GM12873 (cell line): ENCODE results near the gene ZNF664.

Experiments
- TF ChIP-seq, protein P1 (sequence below): IDR thresholded peaks from 2 replicates; pipeline ENCODE4 v1.5.1; 2012; ENCODE audit warnings: low read depth, mild to moderate bottlenecking, moderate library complexity, low read length, control low read depth; ENCODE audit not compliant: insufficient read depth; ENCODE audit errors: missing control alignments

Gene ZNF664

DNA sequence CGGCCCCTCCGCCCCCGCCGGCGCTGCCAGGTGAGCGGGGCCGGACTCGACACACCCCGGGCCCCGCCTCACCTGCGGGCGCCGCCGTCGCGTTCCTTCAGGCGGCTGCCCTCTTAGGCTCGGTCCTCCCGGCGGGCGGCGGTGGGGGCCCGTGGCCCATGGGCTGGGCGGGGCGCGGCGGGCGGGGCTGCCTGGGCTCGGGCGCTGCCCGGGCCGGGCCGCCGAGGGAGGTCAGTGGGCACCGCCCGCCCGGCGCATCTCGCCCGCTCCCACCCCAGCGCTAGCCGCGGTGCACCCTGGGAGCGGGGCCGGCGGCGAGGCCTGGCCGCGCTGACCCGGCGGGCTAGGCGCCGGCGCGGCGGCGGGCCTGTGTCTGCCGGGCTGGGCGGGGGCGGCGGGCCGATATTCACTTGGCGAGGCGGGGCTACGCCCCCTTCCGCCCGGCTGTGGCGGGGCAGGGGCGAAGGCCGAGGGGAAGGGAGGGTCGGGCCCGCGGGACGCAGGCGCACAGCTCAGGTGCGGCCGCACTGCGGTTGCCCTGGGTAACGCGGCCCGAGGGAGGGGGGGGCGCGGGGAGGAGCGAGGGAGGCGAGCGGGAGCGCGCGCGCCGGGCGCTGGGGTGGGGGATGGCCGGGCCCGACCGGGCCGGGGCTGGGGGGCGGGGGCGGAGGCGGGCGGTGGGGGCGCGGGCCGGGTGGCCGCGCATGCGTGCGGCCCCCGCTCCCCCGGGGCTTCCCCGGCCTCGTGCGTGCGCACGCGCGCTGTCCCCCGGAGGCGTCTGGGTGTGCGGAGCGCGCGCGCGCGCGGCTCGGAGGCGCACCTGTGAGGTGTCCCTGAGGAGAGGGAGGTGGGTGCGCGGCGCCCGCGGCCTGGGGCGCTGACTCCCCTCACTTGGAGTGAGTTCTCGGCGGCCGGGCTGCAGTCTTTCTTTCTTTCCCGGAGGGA lies at the start of gene ZNF664, which contains the start of gene CCDC92:
TSS of gene ZNF664 (plus strand) at position 759 of the 945 bp plus-strand sequence. CDS start 38,930 bp downstream, outside the sequence.
TSS of gene CCDC92 (minus strand) at position 375 of the 945 bp plus-strand sequence. CDS start 28,526 bp downstream, outside the sequence.
- TF ChIP-seq, protein P1, sequence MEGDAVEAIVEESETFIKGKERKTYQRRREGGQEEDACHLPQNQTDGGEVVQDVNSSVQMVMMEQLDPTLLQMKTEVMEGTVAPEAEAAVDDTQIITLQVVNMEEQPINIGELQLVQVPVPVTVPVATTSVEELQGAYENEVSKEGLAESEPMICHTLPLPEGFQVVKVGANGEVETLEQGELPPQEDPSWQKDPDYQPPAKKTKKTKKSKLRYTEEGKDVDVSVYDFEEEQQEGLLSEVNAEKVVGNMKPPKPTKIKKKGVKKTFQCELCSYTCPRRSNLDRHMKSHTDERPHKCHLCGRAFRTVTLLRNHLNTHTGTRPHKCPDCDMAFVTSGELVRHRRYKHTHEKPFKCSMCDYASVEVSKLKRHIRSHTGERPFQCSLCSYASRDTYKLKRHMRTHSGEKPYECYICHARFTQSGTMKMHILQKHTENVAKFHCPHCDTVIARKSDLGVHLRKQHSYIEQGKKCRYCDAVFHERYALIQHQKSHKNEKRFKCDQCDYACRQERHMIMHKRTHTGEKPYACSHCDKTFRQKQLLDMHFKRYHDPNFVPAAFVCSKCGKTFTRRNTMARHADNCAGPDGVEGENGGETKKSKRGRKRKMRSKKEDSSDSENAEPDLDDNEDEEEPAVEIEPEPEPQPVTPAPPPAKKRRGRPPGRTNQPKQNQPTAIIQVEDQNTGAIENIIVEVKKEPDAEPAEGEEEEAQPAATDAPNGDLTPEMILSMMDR, result no peak

DNA sequence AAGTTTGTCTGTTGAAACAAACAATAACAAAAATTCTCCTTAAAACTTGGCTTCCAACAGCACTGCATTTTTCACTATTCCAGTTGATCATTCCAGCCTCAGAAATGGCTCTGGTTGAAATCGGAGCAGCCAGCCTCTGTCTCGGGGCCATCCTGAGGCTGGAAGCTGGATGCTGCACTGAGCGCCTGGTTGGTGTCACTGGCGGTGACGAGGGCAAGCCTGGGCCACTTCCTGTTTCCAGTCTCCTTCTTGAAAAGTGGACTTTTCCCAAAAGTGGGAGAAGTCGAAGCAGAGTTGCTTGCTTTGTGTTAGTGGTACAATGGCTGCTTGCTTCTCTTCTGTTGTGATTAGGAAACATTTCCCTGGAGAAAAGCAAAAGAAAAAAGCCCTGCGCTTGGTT lies 49.1 kb upstream of the ZNF664 start:
- TF ChIP-seq, protein P1, result no peak

DNA sequence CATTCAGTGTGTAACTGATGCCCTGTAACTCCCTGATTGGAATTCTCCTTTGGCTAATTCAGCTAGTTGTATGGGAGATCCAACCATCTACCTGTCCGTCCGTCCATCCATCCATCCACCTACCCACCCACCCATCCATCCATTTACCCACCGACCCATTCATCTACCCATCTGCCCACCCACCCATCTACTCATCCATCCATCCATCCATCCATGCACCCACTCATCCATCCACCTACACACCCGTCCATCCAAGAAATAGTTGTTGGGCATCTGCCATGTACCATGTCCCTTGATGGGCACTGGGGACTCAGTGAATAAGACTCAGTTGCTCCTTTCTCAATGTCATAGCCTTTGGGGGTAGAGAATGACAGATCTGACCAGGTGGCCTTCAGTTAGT lies 48.5 kb upstream of the ZNF664 start:
- TF ChIP-seq, protein P1, result no peak

DNA sequence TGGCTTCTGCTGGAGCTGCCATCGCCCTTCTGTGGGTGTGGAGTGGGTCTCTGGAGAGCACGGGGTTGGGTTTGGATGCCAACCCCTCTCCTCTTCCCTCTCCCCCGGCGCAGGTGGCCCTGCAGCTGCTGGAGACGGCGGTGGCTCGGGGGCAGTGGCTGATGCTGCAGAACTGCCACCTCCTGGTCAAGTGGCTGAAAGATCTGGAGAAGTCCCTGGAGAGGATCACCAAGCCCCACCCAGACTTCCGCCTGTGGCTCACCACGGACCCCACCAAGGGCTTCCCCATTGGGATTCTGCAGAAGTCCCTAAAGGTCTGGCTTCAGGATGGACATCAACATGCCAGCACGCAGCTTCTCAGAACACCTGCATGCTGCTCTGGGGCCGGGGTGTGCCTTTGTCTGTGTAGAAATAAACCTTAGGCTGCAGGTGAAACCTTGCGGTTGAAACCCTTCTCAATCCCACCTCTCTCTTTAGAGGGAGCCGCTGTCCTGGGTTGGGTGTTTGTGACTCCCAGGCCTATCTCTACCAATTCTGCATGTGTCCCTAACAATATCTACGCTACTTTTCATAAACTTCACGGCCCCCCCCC lies 44.6 kb upstream of the ZNF664 start:
- TF ChIP-seq, protein P1, result no peak

DNA sequence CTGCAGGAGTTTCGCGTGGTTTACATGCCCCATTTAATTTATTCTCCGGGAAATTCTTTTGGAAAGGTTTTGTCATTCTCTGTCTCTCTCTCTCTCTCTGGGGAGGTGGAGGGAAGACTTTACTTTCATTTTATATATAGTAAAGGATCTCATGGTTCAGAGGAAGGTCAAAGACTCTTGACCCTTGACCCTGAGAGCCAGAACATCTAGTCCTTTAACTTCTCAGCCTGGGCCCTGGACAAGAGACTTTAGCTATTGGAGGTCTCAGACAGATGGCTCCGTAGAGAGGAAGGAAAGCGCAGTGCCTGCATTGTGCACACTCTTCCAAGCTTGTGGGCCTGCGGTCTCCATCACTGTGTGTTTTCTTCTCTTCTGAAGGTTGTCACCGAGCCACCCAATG lies 44.1 kb upstream of the ZNF664 start:
- TF ChIP-seq, protein P1, result no peak

DNA sequence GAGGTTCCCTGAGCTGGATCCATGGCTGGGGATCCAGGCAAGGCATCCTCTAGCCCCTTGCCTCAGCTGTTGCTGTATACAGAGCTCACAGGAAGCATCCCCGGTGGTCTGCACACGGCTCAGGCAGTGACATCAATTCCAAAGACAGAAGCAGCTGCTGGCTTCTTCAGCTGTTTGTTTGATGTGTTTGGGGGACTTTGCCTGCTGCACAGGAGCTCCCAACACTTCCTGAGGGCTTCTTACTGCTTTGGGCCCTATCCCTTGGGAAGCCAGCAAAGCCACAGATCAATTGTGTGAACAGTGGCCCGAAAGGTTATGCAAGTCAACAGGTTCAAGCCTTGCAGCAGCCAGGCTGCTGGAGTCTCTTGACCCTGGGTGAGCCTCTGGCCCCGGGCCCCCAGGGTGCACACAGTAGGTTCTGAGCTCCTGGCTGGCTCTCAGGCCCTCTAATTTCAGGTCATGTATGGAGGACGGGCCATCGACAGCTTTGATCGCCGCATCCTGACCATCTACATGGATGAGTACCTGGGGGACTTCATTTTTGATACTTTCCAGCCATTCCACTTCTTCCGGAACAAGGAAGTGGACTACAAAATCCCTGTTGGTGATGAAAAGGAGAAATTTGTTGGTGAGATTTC lies 43.0 kb upstream of the ZNF664 start:
- TF ChIP-seq, protein P1, result no peak
